Fibroblast of pulmonary artery (primary cell): ENCODE results near the gene TPSB2.
"Not testable (repeated sequence)": the region's sequence is repeated elsewhere in the genome, so short reads cannot be mapped to it uniquely, and the experiment has no call there.

ENCODE experiments used
- DNase-seq: peaks from one replicate; pipeline ENCODE4 v3.0.0-alpha.2; 2010; ENCODE audit warnings: low read depth
- H3K4me3 ChIP-seq: replicated peaks from 2 replicates; pipeline ENCODE4 v1.5.1; 2011; ENCODE audit warnings: low read depth, mild to moderate bottlenecking, control low read depth, low read length, moderate library complexity
- CTCF ChIP-seq: IDR thresholded peaks from 2 replicates; pipeline ENCODE4 v1.5.1; 2011; ENCODE audit warnings: mild to moderate bottlenecking, control low read depth, low read length, inconsistent platforms; ENCODE audit errors: missing control alignments

The TPSB2 gene

GRCh38 chr16:1274767-1275166 lies 44.8 kb upstream of the TPSB2 start:
- H3K4me3 ChIP-seq, result no peak overlapping the region
- DNase-seq, result no peak
- TF ChIP-seq CTCF, result no peak

DNA sequence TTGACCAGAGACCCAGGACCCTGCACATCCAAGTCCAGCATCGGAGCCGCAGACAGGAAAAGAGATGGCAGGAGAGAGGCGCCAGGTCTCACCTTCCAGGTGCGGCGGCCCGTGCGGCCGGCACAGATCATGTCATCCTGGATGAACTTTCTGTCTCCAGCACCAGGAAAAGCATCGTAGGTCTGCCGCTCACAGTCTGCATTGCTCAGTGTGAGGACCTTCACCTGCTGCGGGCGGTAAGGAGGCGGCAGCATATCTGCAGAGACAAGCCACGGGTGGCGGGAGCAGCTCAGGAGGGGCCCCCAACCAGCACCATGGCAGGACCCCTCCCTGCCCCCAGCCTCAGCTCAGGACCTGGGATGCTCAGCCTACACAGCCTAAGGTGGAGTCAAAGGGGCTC lies 43.8 kb upstream of the TPSB2 start:
- H3K4me3 ChIP-seq, result no peak overlapping the region
- no peak for DNase-seq
- no peak for TF ChIP-seq CTCF

- no peak for TF ChIP-seq CTCF
- H3K4me3 ChIP-seq, result no peak overlapping the region
- DNase-seq, result no peak
Measured at GRCh38 chr16:1272453-1273198, 42.6 kb upstream of the TPSB2 start.

GRCh38 chr16:1271724-1272413 lies 41.9 kb upstream of the TPSB2 start:
- DNase-seq, result peak; percentile 38

DNA sequence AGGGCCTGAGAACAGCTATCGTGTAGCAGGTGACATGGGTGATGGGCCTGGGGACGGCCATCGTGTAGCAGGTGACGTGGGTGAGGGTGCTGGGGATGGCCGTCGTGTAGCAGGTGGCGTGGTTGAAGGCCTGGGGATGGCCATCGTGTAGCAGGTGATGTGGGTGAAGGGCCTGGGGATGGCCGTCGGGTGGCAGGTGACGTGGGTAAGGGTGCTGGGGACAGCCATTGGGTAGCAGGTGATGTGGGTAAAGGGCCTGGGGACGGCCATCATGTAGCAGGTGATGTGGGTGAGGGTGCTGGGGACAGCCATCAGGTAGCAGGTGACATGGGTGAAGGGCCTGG lies 41.4 kb upstream of the TPSB2 start:
- no peak for TF ChIP-seq CTCF
- no peak overlapping the region for H3K4me3 ChIP-seq
- no peak for DNase-seq

More at GRCh38 chr16:1271724-1272413, 41.9 kb upstream of the TPSB2 start:
- H3K4me3 ChIP-seq, result not testable (repeated sequence)

DNA sequence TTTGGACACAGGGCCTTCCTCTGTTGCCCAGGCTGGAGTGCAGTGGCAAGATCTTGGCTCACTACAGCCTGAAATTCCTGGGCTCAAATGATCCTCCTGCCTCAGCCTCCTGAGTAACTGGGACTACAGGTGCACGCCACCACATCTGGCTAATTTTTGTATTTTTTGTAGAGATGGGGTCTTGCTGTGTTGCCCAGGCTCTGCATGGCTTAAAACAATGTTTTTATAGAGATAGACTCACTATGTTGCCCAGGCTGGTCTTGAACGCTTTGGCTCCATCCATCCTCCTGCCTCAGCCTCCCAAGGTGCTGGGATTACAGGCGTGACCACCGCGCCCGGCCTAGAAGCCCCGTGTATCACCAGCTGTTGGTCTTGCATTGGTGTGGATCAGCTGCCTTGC lies 39.4 kb upstream of the TPSB2 start:
- not testable (repeated sequence) for DNase-seq, H3K4me3 ChIP-seq

DNA sequence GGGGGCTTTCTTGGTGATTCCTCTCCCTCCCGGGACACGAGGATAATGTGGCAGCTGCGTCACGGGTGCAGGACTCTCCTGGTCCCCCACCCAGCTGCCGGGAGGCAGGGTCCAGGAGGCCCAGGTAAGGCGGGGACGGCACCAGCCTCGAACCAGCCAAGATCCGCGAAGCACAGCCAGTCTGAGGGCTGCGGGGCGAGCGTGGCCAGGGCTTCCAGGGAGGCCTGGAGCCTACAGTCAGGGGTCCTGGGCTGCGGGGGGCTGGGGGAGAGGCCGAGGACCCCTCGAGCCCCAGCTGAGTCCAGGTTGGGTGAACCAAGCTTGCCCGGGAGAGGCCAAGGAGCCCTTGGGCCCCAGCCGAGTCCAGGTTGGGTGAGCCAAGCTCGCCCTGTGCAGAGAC lies 35.8 kb upstream of the TPSB2 start:
- TF ChIP-seq CTCF, result no peak
- no peak overlapping the region for H3K4me3 ChIP-seq
- DNase-seq, result no peak

GRCh38 chr16:1265090-1265630 lies 35.2 kb upstream of the TPSB2 start:
- TF ChIP-seq CTCF, result no peak
- no peak overlapping the region for H3K4me3 ChIP-seq
- no peak for DNase-seq
